Activated CD4-positive, alpha-beta memory T cell treated with anti-CD3 and anti-CD28 coated beads, Interleukin-2, amount 10 ng/mL, durations not matched to agents 7 days and 5 days (primary cell): ENCODE measurements around the gene RALGAPB. TPM values are rescaled to one million over a fixed set of nuclear protein-coding genes. Genes with fewer than 3 reads are reported as not detected.
"Not testable (repeated sequence)": the region's sequence is repeated elsewhere in the genome, so short reads cannot be mapped to it uniquely, and the experiment has no call there.

Experiments used
- CTCF ChIA-PET: fragments of 350-600 bp; sonication (Branson Sonifier 250); formaldehyde crosslinking; loops from one replicate; lab custom pipeline; 2021; ENCODE audit warnings: antibody characterized with exemption, inconsistent platforms; lab: Charles Lee
- POLR2A ChIA-PET: fragments of 350-600 bp; sonication (Branson Sonifier 250); formaldehyde crosslinking; loops from one replicate; lab custom pipeline; 2021; ENCODE audit warnings: antibody characterized with exemption; lab: Charles Lee
- DNase-seq: peaks from one replicate; pipeline ENCODE4 v3.0.0-alpha.2; 2020
- H3K27ac Mint-ChIP-seq: one replicate; pipeline ENCODE4 v1.8.0; 2021; ENCODE audit warnings: mild to moderate bottlenecking, mixed read lengths
- H3K27me3 Mint-ChIP-seq: one replicate; pipeline ENCODE4 v1.8.0; 2021; ENCODE audit warnings: mixed read lengths
- H3K36me3 Mint-ChIP-seq: one replicate; pipeline ENCODE4 v1.8.0; 2021; ENCODE audit warnings: low read depth, mixed read lengths
- H3K4me1 Mint-ChIP-seq: one replicate; pipeline ENCODE4 v1.8.0; 2021; ENCODE audit warnings: mixed read lengths
- H3K4me3 Mint-ChIP-seq: one replicate; pipeline ENCODE4 v1.8.0; 2021; ENCODE audit warnings: mild to moderate bottlenecking, mixed read lengths
- H3K9me3 Mint-ChIP-seq: one replicate; pipeline ENCODE4 v1.8.0; 2021; ENCODE audit warnings: mixed read lengths
- total RNA-seq, 2 experiments: library from RNA; stranded (reverse); gene quantifications; one replicate each; pipeline ENCODE4 v1.2.3, GENCODE V29; 2021

The RALGAPB gene
- total RNA-seq, 2 experiments from 2014 or later: 30.5 to 31.3 TPM

DNA sequence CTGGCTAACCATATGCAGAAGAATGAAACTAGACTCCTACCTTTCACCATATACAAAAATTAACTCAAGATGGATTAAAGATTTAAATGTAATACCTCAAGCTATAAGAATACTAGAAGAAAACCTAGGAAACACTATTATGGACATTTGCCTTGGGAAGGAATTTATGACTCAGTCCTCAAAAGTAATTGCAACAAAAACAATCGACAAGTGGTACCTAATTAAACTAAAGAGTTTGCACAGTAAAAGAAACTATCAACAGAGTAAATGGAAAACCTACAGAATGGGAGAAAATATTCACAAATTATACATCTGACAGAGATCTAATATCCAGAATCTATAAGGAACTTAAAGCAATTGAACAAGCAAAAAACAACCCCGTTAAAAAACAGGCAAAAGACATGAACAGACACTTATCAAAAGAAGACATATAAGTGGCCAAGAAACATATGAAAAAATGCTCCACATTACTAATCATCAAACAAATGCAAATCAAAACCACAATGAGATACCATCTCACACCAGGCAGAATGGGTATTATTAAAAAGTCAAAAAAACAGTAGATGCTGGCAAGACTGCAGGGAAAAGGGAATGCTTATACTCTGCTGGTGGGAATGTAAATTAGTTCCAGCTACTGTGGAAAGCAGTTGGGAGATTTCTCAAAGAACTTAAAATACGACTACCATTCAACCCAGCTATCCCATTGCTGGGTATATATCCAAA, 31.9 kb downstream of the RALGAPB start:
- peaks cover 5% of the 10 kb centered on the region for H3K9me3 Mint-ChIP-seq
- no peak overlapping the region for H3K27ac Mint-ChIP-seq
- ChIA-PET POLR2A (no interaction called here), CTCF (no interaction called here)
- no peaks in the 10 kb centered on the region for H3K27me3 Mint-ChIP-seq
- no peaks in the 10 kb centered on the region for H3K4me1 Mint-ChIP-seq
- H3K4me3 Mint-ChIP-seq: no peak overlapping the region
- DNase-seq: no peak
- peaks cover 48% of the 10 kb centered on the region for H3K36me3 Mint-ChIP-seq

DNA sequence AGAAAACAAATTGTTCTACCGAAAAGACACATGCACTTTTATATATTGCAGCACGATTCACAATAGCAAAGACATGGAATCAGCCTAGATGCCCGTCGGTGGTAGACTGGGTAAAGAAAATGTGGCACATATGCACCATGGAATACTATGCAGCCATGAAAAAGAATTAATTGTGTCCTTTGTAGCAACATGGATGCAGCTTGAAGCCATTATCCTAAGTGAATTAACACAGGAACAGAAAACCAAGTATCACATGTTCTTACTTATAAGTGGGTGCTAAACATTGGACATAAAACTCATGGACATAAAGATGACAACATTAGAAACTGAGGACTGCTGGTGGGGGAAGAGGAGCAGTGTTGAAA, 32.4 kb downstream of the RALGAPB start:
- H3K27ac Mint-ChIP-seq: no peak overlapping the region
- no peak for DNase-seq
- H3K4me3 Mint-ChIP-seq: no peak overlapping the region
- no peaks in the 10 kb centered on the region for H3K27me3 Mint-ChIP-seq
- no peaks in the 10 kb centered on the region for H3K4me1 Mint-ChIP-seq
- ChIA-PET POLR2A (no interaction called here), CTCF (no interaction called here)
- peaks cover 5% of the 10 kb centered on the region for H3K9me3 Mint-ChIP-seq
- H3K36me3 Mint-ChIP-seq: peaks cover 47% of the 10 kb centered on the region

DNA sequence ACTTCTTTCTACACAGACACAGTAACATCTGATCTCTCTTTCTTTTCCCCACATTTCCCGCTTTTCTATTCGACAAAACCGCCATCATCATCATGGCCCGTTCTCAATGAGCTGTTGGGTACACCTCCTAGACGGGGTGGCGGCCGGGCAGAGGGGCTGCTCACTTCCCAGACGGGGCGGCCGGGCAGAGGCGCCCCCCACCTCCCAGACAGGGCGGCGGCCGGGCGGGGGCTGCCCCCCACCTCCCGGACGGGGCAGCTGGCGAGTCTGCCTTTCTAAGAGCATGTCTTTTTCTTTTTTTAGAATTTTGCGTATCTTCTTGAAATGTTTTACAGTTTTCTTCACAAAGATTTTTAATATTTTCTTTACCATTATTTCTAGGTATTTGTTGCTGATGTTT, 39.1 kb downstream of the RALGAPB start:
- H3K9me3 Mint-ChIP-seq, DNase-seq, POLR2A ChIA-PET, H3K27me3 Mint-ChIP-seq, CTCF ChIA-PET, H3K27ac Mint-ChIP-seq, H3K4me1 Mint-ChIP-seq, H3K4me3 Mint-ChIP-seq: not testable (repeated sequence)
- H3K36me3 Mint-ChIP-seq: peaks cover 31% of the 10 kb centered on the region

DNA sequence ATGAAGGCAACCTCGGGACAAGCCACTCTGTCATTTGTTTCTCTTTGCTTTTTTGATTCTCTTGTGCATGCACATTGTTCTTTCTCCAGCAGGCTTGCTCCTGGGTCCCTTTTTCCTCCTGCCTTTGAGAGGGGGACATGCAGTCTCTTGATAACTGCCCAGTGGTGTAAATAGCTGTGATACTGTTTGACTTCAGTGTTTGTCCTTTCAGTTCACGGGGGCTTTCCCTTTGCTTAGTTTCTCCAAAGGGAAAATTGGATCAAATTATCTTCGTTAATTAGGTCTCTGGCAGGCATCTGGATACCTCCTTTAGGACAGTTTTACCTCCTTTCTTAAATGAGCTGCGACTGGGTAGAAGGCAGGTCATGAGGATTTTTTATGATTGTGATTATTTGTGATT, 41.5 kb downstream of the RALGAPB start:
- CTCF ChIA-PET: no interaction called here
- H3K27me3 Mint-ChIP-seq: no peaks in the 10 kb centered on the region
- H3K36me3 Mint-ChIP-seq: peaks cover 40% of the 10 kb centered on the region
- no peaks in the 10 kb centered on the region for H3K9me3 Mint-ChIP-seq
- H3K27ac Mint-ChIP-seq: no peak overlapping the region
- no peak overlapping the region for H3K4me3 Mint-ChIP-seq
- no peak for DNase-seq
- no peaks in the 10 kb centered on the region for H3K4me1 Mint-ChIP-seq
- POLR2A ChIA-PET: no interaction called here

DNA sequence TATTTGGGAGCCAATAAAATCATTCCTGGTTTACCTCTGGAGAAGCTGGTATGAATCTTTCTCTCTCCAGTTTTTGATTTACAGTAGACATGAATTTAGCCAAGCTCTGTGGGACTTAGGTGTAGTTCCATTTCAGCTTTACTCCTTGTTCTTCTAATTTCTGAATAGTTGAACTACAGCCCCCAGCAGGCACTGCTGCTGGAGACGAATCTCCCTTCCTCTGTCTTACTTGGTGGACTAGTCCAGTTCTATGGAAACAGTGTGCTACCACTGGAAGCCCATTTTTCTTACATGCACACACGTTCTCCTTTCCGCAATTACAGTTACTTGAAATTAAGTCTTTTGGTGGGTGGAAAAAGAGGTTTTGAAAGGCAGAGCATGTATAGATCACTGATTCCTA, 42.3 kb downstream of the RALGAPB start:
- no peak for DNase-seq
- CTCF ChIA-PET: no interaction called here
- H3K9me3 Mint-ChIP-seq: no peaks in the 10 kb centered on the region
- H3K27me3 Mint-ChIP-seq: no peaks in the 10 kb centered on the region
- H3K4me3 Mint-ChIP-seq: no peak overlapping the region
- H3K36me3 Mint-ChIP-seq: peaks cover 39% of the 10 kb centered on the region
- H3K27ac Mint-ChIP-seq: no peak overlapping the region
- no peaks in the 10 kb centered on the region for H3K4me1 Mint-ChIP-seq
- POLR2A ChIA-PET: no interaction called here

DNA sequence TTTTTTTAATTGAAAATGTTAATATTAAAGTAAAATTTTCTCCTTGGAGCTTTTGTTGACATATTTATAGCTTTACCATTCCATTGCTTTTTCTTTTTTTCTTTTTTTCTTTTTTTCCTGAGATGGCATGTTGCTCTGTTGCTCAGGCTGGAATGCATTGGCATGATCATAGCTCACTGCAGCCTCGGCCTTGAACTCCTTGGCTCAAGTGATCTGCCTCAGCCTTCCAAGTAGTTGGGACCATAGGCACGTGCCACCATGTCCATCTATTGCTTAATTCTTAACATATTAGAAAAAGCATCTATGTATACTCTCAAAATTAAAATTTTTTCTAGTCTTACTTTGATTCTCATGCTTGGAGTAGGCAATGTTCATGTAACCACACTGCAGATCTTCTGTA, 43.0 kb downstream of the RALGAPB start:
- no peak for DNase-seq
- no peaks in the 10 kb centered on the region for H3K4me1 Mint-ChIP-seq
- POLR2A ChIA-PET: no interaction called here
- no peak overlapping the region for H3K4me3 Mint-ChIP-seq
- H3K27me3 Mint-ChIP-seq: no peaks in the 10 kb centered on the region
- H3K9me3 Mint-ChIP-seq: no peaks in the 10 kb centered on the region
- CTCF ChIA-PET: interaction anchor here (1.3 kb wide), 1 partner anchor 8 kb away, joined by 3 read pairs; no protein-coding TSS in a partner anchor
- H3K36me3 Mint-ChIP-seq: peaks cover 37% of the 10 kb centered on the region
- H3K27ac Mint-ChIP-seq: no peak overlapping the region

DNA sequence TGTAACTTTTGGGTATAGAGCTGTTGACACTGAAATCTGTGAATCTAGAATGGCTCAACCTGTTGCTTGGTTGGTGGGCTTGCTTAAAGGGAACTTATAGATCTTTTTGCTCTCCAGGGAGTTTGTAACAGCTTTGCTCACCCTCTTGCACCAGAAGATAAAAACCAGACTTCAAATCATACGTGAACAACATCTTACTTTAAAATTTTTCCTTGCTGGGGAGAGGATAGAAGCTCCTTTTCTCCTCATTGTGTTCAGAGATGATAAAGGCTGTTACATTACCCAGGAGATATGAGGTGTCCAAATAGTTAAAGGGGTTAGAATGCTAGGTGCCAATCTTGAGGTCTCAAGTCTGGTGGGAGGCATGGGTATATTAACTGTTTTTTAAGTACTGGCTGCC, 46.8 kb downstream of the RALGAPB start:
- Mint-ChIP-seq H3K4me1 (no peaks in the 10 kb centered on the region), H3K9me3 (no peaks in the 10 kb centered on the region), H3K4me3 (no peak overlapping the region), H3K27me3 (no peaks in the 10 kb centered on the region), H3K27ac (no peak overlapping the region), H3K36me3 (peaks cover 46% of the 10 kb centered on the region)
- DNase-seq: no peak
- CTCF ChIA-PET: interaction anchor here (0.6 to 0.9 kb wide), 2 partner anchors 34 to 85 kb away, joined by 3 to 4 read pairs; partner anchors contain the start of gene SNHG17
- POLR2A ChIA-PET: no interaction called here

DNA sequence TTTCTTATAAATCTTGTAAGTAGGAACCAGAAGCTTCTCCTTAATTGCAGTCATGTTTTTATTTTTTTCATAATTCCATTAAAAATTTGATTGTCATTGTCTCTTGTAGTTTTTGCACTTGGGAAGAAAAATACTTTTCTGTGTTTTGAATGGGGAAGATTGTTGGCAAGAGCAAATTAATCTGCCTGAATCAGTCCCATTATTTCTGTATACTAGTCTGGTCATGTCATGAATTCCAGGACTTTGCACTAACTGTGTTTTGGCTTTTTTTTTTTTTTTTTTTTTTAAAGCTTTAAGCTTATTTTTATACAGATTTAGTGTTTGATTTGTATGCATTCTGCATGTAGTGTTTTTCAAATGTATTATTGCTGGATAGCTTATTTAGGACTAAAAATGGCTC, 47.6 kb downstream of the RALGAPB start:
- peaks cover 50% of the 10 kb centered on the region for H3K36me3 Mint-ChIP-seq
- H3K4me3 Mint-ChIP-seq: no peak overlapping the region
- POLR2A ChIA-PET: no interaction called here
- H3K27me3 Mint-ChIP-seq: no peaks in the 10 kb centered on the region
- H3K4me1 Mint-ChIP-seq: no peaks in the 10 kb centered on the region
- no peaks in the 10 kb centered on the region for H3K9me3 Mint-ChIP-seq
- no peak for DNase-seq
- H3K27ac Mint-ChIP-seq: no peak overlapping the region
- CTCF ChIA-PET: interaction anchor here (0.7 to 0.9 kb wide), 2 partner anchors 85 to 87 kb away, joined by 4 to 6 read pairs; partner anchors contain the start of gene SNHG17

DNA sequence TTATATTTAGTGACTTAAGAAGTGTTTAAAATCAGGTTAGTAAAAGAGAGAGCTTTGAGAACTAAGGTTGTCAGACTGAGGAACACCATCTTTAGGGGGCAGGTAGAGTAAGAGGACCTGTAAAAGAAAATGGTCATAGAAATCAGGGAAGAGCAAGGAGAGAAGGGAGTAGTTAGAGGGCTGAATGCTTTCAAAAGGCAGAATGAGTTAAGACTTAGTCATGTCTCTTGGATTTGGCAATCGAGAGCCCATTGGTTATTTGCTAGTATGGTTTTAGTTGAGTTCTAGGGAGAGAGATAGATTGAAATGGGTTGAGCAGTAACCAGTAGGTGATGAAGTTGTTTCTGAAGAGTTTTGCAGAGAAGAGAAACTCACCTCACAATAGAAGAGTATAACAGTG, 51.1 kb downstream of the RALGAPB start:
- Mint-ChIP-seq H3K27me3 (no peaks in the 10 kb centered on the region), H3K4me3 (no peak overlapping the region), H3K4me1 (no peaks in the 10 kb centered on the region), H3K36me3 (peaks cover 47% of the 10 kb centered on the region), H3K27ac (no peak overlapping the region), H3K9me3 (no peaks in the 10 kb centered on the region)
- ChIA-PET CTCF (no interaction called here), POLR2A (interaction anchor here (0.9 kb wide), 1 partner anchor 89 kb away, joined by 4 read pairs; the partner anchor contains the start of gene SNHG17)
- DNase-seq: no peak

DNA sequence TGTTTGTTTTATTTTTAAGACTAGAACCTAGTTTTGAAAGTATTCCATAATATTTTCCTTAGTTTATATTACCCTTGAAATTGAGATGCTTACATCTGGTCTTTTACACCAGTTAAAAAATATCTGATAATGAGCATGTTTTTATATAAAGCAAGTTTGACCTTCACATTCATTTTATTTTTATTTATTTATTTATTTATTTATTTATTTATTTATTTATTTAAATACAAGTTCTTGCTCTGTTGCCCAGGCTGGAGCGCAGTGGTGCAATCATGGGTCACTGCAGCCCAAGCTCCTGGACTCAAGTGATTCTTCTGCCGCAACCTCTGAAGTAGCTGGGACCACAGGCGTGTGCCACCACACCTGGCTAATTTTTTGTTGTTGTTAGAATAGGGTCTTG, 55.5 kb downstream of the RALGAPB start:
- H3K4me3 Mint-ChIP-seq: no peak overlapping the region
- peaks cover 39% of the 10 kb centered on the region for H3K36me3 Mint-ChIP-seq
- ChIA-PET POLR2A (no interaction called here), CTCF (interaction anchor here (1.2 kb wide), 1 partner anchor 23 kb away, joined by 3 read pairs; no protein-coding TSS in a partner anchor)
- no peak overlapping the region for H3K27ac Mint-ChIP-seq
- DNase-seq: no peak
- no peaks in the 10 kb centered on the region for H3K9me3 Mint-ChIP-seq
- H3K27me3 Mint-ChIP-seq: no peaks in the 10 kb centered on the region
- no peaks in the 10 kb centered on the region for H3K4me1 Mint-ChIP-seq

DNA sequence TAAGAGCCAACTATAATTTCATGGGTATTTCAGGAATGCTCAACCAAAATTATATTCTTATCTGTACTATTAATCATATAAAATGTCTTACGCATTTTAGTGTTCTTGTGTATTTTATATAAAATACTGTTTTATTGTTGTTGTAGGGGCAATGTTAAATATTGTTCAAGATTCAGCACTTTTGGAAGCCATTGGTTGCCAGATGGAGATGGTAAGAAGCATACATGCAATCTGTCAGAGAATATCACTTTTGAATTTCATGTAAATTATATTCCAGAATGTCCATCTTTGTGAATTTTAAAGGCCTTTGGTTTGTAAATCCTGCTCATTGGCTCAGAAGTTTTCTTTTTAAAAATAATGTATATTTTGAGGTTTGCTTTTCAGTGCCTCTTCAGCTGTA, 58.4 kb downstream of the RALGAPB start:
- H3K36me3 Mint-ChIP-seq: peaks cover 40% of the 10 kb centered on the region
- POLR2A ChIA-PET: no interaction called here
- no peak overlapping the region for H3K4me3 Mint-ChIP-seq
- H3K27ac Mint-ChIP-seq: no peak overlapping the region
- peaks cover 3% of the 10 kb centered on the region for H3K4me1 Mint-ChIP-seq
- no peak for DNase-seq
- CTCF ChIA-PET: no interaction called here
- no peaks in the 10 kb centered on the region for H3K9me3 Mint-ChIP-seq
- H3K27me3 Mint-ChIP-seq: no peaks in the 10 kb centered on the region

DNA sequence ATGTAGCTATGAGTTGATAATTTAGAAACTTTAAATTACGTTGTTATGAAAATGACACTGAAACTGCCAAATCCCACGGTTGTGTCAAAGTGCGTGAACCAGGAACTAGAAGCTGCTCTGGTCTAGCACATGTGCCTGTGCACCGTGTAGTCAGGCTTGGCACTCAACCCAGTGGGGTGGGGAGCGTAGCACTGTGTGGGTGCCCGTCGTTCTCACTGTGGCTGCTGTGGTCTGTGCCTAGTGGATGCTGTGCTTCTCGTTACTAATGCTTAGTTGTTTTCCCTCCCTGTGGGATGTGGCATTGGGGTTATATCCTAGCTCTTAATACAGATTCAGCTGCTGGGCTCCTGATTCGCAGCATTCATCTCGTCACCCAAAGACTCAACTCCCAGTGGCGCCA, 62.1 kb downstream of the RALGAPB start:
- no peak overlapping the region for H3K27ac Mint-ChIP-seq
- CTCF ChIA-PET: interaction anchor here (0.6 kb wide), 1 partner anchor 156 kb away, joined by 3 read pairs; no protein-coding TSS in a partner anchor

DNA sequence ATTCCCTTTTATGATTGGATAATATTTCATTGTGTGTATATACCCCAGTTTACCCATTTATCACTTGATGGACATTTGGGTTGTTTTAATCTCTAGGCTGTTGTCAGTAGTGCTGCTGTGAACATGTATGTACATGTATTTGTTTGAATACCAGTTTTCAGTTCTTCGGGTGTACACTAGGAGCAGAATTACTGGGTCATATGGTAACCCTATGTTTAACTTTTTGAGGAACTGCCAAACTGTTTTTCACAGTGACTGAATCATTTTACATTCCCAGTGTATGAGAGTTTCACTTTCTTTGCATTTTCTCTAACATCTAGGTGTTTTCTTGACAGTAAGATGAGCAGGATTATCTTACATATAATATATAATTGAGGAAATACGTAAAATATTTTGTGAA, 63.7 kb downstream of the RALGAPB start:
- peaks cover 63% of the 10 kb centered on the region for H3K36me3 Mint-ChIP-seq
- ChIA-PET POLR2A (no interaction called here), CTCF (no interaction called here)
- no peak overlapping the region for H3K4me3 Mint-ChIP-seq
- peaks cover 21% of the 10 kb centered on the region for H3K4me1 Mint-ChIP-seq
- no peaks in the 10 kb centered on the region for H3K9me3 Mint-ChIP-seq
- H3K27me3 Mint-ChIP-seq: no peaks in the 10 kb centered on the region
- no peak overlapping the region for H3K27ac Mint-ChIP-seq
- DNase-seq: no peak

More for the DNA sequence above, 62.1 kb downstream of the RALGAPB start:
- Mint-ChIP-seq H3K4me3 (no peak overlapping the region), H3K9me3 (no peaks in the 10 kb centered on the region), H3K4me1 (peaks cover 21% of the 10 kb centered on the region), H3K36me3 (peaks cover 57% of the 10 kb centered on the region), H3K27me3 (no peaks in the 10 kb centered on the region)
- POLR2A ChIA-PET: interaction anchor here (1.1 kb wide), 1 partner anchor 62 kb away, joined by 4 read pairs; the partner anchor contains the start of gene RALGAPB
- no peak for DNase-seq

DNA sequence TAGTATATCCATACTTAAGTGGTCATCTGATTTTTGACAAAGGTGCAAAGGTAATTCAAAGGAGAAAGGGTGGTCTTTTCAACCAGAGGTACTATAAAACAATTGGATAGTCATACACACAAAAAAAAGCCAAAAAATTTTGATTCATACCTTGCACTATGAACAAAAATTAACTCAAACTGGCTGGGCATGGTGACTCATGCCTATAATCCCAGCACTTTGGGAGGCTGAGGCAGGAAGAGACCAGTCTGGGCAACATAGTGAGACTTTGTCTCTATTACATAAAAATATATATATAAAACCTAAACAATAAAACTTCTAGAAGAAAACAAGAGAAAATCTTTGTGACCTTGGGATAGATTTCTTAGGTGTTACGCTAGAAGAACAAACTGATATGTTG, 64.5 kb downstream of the RALGAPB start:
- peaks cover 68% of the 10 kb centered on the region for H3K36me3 Mint-ChIP-seq
- DNase-seq: no peak
- peaks cover 21% of the 10 kb centered on the region for H3K4me1 Mint-ChIP-seq
- H3K4me3 Mint-ChIP-seq: no peak overlapping the region
- H3K9me3 Mint-ChIP-seq: no peaks in the 10 kb centered on the region
- CTCF ChIA-PET: interaction anchor here (1.1 kb wide), 1 partner anchor 12 kb away, joined by 3 read pairs; no protein-coding TSS in a partner anchor
- H3K27me3 Mint-ChIP-seq: no peaks in the 10 kb centered on the region
- POLR2A ChIA-PET: no interaction called here
- H3K27ac Mint-ChIP-seq: peak overlapping the region; percentile 6
